Measurements from ENCODE around the gene MYCBPAP.

MYCBPAP gene

DNA sequence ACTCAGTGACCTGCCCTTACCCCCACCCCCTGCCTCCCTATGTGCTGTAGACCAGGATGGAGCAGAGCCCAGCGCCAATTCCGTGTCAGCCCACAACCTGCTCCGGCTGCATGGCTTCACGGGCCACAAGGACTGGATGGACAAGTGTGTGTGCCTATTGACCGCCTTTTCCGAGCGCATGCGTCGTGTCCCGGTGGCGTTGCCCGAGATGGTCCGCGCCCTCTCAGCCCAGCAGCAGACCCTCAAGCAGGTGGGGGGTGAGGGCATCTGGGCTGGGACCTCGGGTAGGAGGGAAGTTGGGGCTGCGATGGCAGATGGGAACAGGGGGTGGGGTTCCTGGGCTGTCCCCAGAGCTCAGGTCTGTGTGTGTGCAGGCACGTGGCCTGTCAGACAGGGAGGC lies 46.0 kb downstream of the MYCBPAP start:
- no peak for DNase-seq

DNA sequence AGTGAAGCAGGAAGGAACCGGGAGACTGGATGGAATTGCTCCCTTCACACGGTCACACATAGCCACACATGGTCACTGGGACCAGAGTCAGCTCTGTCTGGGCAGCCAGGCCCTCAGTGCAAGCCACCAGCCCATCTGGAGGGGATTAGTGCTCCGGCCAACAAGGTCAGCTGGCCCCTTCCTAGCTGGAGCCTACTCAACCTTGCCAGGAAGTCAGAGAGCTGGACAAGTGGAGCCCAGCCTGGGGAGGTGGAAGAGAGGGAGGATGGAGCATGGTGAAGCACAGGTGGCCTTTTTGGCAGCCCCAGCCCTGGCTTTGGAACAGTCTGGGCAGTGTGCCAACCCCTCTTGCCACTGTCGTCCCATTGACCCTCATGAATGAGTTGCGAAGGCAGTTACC lies 48.6 kb downstream of the MYCBPAP start:
- no peak for DNase-seq

DNA sequence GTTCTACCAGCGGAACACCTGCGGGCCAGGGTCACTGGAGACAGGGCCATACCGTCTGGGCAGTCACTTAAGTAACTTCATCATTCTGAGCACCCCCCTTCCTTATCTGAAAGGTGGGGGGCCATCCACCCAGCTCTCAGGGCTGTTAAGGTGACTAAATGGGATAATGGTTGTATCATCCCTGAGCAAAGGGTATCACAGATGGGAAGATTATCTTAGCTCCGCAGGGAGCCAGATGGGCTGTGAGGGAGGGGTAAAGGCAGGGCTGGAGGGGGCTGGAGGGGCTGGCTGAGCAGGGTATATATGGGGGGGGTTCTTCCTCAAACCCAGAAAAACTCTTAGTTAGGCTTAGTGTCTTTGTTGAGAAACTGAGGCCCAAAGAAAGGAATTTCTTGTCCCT lies 49.4 kb downstream of the MYCBPAP start:
- no peak for DNase-seq

DNA sequence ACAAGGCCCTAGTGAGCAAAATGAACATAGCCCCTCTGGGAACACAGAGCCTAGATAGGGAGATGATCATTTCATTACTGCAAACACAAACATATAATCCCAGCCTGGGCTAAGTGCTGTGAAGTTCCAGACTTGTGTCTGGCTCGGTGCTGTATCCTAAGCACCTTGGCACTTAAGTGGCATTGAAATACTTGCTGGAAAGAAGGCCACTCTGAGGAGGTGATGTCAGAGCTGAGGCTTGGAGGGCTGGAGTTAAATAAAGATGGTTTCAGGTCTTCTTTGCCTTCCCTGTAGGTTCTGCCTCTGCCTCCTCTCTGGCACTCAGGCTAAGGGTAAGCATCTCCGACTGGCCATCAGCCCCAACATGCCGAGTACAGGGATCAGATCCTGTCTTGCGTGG lies 49.9 kb downstream of the MYCBPAP start:
- DNase-seq, result no peak

DNA sequence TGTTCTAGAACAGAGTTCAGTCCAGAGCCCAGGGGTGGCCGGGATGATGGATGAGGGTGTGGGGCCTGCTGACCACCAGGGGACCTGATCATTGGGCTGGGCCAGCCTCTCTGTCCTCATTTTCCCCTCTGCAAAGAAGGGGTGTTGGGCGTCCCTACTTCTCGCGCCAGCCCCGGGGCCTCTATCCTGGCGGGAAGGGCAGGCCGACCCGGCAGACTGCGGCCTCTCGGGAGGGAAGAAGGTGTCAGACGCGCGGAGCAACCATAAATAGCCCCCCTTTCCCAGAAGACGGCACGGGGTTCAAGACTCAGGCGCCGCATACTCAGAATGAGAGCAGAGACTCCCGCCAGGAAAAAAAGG lies 50.3 kb downstream of the MYCBPAP start:
- DNase-seq, result no peak

DNA sequence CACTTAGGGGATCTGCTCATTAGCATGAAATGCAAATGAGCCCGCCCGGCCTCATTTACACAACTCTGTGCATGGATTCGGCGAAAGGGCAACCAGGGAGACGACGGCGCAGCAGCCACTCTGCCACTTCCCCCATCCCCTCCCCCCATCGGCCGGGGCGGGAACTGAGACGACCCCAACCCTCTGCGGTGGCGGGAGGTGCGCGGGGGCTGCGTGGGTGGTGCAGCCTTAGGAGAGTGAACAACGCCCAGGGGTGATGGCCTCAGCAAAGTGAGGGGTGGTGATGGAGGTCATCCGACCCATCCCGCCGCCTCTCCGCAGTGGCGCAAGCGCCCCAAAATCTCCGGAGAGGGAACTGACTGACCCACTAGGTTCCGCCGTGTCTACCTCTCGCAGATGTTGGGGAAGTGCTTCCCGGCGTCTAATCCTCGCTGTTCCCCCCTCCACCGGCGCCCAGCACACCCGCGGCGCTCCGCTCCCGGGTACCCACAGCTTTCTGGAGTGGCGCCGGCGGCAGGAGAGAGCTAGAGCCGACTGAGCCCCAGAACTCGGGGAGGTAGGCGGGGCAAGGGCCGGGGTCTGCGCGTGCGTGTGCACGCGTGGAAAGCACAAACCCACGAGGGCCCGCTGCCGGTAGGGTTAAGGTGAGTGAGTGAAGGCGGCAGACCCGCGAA lies 50.8 kb downstream of the MYCBPAP start:
- DNase-seq, result no peak

DNA sequence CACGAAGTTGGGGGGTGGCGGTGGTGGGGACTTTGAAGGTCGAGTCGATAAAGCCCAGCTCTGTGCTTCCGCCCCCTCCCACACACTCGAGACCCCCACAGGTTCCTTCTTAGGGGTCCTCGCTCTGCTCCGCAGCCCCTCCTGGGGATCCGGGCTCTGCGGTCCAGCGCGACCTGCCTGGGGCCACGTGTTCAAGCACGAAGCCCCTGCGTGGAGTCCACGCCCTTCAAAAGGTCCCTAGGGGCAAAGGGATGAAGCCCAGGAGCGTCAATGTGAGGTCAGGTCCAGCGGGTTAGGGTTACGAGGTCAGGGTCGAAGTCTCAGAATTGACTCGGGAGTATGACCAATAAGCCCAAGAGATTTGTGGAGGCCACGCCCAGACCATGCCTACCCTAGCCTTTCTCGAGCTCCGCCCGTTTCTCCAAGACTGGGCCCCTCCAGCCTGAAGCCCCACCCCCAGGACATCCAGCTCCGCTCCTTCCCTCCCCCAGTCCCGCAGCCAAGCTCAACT lies 51.5 kb downstream of the MYCBPAP start:
- DNase-seq, result no peak

DNA sequence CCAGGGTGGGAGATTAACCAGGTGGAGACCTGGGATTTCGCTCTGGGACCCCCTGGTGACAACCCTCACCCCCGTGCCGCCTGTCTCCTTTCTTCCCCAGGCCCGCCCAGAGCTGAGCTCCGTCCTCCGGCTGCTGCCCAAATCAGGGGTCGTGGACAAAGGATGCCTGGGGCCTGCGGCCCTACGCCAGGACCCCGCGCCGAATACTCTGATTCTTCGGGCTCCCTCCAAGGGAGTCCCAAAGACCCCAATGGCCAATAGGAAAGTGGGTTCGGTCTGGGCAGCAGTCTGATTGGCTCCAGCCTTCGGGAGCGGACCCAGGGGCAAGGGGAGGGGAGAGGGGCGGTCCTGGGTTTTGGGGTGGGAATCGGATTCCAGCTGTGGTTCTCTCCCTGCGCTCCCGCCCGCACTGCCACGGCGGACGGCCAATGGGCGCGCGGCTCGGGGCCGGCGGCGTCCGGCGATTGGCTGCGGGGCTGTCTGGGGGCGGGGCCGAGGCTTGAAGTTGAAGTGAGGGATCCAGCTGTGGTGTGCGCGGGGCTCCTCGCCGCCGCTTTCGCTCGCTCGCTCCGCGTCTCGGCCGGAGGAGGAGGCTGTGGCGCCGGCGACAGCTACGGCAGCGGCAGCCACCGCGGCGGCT lies 52.1 kb downstream of the MYCBPAP start, which contains the start of gene CACNA1G:
Gene CACNA1G (plus strand): TSS at position 531 of the 640 bp plus-strand sequence. CDS start 745 bp downstream, outside the sequence.
- DNase-seq, result peak; percentile 80

DNA sequence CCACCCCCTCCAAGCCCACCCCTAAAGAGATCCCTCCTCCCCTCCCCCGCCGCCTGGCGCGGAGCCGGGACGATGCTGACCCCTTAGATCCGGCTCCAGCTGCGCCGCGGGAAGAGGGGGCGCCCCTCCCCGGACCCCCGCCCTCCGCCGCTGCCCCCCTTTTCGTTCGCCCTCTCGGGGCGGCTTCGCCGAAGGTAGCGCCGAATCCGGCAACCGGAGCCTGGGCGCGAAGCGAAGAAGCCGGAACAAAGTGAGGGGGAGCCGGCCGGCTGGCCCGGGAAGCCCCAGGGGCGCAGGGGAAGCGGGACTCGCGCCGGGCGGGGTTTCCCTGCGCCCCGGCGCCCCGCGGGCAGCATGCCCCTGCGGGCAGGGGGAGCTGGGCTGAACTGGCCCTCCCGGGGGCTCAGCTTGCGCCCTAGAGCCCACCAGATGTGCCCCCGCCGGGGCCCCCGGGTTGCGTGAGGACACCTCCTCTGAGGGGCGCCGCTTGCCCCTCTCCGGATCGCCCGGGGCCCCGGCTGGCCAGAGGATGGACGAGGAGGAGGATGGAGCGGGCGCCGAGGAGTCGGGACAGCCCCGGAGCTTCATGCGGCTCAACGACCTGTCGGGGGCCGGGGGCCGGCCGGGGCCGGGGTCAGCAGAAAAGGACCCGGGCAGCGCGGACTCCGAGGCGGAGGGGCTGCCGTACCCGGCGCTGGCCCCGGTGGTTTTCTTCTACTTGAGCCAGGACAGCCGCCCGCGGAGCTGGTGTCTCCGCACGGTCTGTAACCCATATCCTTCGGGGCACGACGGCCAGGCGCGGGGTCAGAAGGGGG lies 52.9 kb downstream of the MYCBPAP start:
- DNase-seq, result no peak

DNA sequence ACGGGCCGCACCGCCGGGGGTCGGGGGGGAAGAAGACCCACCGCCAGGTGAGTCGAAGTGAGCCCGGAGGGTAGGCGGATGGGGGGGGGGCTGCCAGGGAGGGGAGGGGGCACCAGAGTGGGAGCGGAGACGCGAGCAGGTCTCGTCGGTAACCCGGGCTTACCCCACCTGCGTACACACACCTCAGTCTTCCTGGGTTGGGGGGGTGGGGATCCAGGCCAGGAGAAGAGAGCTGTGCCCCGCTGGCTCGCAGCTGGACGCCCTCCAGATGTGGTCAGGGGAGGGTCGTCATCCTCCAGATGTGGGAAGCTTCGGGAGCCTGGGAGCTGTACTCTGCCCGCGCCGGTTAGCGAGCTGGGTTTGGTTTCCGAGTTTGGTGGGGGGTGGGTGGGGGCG lies 53.5 kb downstream of the MYCBPAP start:
- DNase-seq, result no peak

DNA sequence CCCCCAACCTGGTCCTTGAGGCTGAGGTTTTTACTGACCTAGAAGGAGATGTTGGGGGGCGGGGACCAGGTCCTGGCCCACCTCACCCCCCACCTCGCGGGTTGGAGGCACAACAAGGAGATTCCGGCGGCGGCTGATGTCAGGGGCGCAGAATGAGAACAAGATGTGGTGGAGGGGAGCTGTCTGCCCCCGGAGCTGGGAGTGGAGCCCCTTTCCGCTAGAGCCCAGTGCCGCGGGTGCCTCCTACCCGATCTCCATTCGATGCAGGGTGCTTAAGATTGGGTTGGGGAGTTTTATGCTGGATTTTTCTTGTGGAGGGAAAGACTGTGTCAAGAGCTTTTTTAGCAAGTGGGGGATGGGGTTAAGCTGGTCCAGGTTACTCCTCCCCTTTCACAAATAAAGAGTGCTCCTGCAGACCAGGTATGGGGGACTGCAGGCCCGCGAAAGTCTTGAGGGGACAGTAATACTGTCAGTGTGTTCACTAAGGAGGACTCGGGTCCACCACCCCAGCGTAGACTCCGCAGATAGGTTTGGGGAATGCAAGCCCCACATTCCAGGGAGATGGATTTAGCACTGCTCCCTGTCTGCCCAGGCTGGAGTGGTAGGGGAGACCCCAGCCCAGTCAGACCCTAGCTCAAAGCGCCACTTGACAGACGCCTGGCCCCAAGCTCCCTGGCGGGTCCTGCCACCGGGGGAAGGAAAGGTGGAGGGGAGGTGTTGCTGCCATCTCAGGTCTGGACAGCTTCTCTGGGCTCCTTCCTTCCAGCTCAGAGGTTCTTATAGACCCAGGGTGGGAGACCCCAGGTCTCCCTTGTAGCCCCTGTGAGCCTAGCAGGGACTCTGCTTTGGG lies 54.2 kb downstream of the MYCBPAP start:
- no peak for DNase-seq

DNA sequence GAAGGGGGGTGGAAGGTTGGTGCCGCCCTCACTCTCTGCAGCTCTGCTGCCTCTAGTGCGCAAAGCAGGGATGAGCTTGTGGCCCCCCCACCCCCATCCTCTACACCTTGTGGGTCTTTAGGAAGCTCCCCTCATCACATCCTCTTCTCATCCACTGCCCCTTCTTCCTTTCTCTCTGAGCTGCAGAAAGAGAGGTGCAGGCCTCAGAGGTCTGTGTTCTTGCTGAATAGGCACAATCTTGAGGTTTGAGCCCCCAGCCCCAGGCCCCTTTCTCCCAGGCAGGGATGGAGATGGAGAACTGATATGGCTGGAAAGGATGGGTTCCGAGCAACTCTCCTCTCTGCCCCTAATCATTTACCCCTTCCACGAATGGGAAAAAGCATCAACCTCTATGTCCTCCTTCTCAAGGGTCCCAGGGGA lies 54.9 kb downstream of the MYCBPAP start:
- no peak for DNase-seq

DNA sequence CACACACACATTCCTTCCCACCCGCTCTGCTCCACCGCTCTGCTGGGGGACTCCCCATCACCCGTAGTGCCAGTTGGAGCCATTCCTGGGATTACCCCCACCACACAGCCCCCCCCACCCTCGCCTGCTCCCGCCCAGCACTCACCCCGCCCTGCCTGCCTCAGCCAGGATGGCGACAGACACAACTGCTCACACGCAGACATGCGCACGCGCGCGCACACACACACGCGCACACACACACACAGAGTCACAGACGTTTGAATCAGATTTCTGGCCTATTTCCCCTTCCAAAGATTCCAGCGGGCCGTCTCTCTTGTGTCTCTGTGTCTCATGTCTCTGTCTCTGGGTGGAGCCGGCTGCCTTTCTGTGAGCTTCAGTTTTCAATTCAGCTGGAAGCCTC lies 56.7 kb downstream of the MYCBPAP start:
- no peak for DNase-seq

DNA sequence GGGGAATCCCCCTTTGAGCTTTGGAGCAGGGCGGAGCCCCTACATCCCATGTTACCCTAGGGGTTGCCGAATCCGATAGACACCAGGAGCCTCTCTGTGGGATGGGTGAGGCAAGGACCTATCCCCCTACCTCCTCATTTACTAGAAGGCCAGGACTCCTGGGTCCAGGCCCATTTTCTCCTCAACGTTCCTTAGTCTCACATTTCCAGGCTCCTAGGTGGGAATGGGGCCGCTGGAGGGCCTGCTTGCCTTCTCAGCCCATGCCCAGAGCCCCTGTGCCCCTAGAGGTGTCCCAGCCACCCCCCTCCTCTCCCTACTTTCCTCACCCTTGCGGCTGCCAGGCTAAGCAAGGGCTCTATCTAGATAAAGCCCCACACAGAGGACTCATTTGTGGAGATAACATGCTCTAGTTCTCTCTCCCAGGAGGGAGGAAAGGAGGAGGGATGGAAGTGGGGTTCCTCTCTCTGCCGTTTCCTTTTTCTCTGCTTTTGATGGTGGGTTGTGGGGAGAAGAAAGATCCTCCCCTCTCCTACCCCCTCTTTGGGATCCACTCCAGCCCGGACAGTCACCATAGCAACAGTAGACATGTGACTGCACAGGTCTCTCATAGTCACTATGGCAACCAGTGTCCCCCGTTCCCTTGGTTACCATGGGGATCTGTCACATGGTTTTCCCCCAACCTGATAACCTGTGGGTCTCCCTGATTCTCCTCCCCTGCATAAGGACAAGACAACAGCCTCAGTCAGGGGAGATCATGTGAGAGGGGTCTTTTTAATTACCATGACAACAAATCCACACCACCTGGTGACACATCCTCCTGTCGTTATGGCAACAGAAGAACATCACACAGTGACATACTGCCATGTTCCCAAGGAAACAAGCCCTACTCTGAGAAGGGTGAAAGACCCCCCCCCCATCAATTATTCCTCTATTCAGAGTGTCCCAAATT lies 57.4 kb downstream of the MYCBPAP start:
- no peak for DNase-seq

DNA sequence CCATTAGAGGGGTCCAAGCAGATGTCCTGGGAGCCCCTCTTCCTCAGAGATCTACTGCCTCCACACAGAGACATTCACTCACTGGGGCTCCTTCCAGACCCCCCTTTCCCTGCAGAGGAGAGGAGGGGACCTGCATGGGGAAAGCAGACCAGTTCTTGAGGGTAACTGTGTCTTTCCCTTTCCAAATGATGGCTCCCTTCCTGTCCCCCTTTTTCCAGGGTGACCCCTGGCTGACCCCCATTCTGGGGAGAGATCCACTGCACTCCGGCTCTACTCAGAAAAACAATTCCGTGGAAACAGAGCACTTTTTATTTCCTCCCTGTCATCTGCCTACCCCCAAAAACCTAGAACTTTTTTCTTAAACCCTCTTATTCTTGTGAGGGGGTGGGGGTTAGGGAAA lies 58.6 kb downstream of the MYCBPAP start:
- no peak for DNase-seq

DNA sequence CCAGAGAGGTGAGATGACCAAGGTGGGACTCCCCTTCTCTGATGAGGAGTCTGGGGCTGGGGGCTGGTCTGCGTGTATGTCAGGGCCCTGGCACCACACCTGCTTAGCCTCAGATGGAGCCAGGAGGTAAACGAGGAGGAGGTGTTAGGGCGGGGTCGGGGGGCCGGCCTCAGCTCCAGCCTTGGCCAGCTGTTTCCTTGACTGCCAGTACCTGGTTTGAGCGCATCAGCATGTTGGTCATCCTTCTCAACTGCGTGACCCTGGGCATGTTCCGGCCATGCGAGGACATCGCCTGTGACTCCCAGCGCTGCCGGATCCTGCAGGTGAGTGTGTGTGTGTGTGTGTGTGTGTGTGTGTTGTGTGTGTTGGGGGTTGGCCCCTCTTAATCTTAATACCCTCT lies 60.4 kb downstream of the MYCBPAP start:
- DNase-seq, result no peak

DNA sequence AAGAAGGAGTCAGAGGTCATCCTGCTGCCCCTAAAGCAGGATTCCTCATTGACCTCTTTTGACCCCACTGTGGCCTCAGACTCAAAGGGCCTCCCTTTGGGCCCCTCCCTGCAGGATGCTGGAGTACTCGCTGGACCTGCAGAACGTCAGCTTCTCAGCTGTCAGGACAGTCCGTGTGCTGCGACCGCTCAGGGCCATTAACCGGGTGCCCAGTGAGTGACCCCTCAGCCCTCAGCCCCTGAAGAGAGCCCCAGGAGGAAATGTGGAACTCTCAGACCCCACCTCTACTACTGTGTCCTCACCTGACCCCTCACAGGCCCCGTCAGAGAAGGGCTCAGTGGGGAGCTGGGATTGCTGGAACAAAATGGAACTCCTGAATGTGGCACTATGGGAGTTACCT lies 61.4 kb downstream of the MYCBPAP start:
- DNase-seq, result no peak

DNA sequence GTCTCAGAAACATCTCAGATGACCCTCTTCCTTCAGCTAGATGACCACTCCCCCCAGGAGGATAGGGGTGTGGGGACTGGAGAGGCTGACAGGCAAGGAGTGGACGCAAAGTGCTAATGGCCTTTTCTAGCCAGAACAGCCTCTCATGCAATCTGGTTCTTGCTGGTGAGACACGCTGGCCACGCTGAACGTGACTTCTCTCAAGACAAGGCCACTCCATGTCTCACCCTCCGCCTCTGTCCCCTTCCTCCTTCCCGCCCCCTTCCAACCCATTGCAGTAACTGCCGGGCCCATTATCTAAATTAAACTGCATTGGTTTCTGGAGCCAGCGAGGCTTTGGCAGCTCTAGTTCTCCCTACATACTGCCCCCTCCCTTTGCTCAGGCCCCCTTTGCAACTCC lies 61.8 kb downstream of the MYCBPAP start:
- no peak for DNase-seq

DNA sequence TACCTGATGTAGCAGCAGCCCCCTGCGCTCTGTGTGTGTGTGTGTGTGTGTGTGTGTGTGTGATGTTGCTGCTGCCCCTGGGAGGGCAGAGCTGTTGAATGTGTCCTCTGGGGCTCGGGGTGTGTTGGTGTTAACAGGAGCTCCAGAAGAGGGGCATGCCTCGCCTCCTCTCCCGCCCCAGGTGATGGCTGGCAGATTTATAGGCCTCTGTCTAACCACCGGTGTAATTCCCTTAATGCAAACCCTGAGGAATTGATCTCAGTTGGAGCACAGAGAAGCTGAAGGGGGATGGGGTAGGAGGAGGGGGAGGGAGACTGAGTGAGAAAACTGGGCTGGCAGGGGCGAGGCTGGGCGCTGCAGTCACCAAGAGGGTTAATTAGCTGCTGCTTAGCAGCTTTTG lies 62.3 kb downstream of the MYCBPAP start:
- no peak for DNase-seq

DNA sequence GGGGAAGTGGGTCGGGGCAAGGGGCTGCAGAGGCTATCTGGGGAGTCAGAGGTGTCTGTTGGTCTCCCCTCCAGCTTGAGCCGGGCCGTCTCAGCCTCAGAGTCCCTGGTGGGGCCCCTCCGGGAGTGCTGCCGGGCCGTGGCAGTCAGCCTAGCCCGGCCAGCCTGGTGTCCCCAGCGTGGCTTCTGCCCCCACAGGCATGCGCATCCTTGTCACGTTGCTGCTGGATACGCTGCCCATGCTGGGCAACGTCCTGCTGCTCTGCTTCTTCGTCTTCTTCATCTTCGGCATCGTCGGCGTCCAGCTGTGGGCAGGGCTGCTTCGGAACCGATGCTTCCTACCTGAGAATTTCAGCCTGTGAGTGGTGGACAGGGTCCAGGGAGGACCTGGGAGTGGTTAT lies 63.4 kb downstream of the MYCBPAP start:
- DNase-seq, result no peak

DNA sequence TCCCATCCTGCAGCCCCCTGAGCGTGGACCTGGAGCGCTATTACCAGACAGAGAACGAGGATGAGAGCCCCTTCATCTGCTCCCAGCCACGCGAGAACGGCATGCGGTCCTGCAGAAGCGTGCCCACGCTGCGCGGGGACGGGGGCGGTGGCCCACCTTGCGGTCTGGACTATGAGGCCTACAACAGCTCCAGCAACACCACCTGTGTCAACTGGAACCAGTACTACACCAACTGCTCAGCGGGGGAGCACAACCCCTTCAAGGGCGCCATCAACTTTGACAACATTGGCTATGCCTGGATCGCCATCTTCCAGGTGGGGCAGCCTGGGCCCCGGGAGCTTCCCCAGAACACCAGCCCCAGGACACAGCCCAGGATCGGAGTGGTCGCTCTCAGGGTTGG lies 64.3 kb downstream of the MYCBPAP start:
- no peak for DNase-seq

Data from activated CD4-positive, alpha-beta T cell treated with anti-CD3 and anti-CD28 coated beads for 1 hour (primary cell).